GM19468 (cell line): ENCODE measurements around the gene ADARB2.
"Not testable (repeated sequence)": the region's sequence is repeated elsewhere in the genome, so short reads cannot be mapped to it uniquely, and the experiment has no call there.

Experiments
- ATAC-seq: cut with Tn5 transposase; IDR thresholded peaks from one replicate; pipeline ENCODE4 v1.9.1; 2021; ENCODE audit warnings: mild to moderate bottlenecking, moderate library complexity, moderate number of reproducible peaks; ENCODE audit not compliant: unreplicated experiment; ENCODE audit errors: extremely low read depth

ADARB2 gene

DNA sequence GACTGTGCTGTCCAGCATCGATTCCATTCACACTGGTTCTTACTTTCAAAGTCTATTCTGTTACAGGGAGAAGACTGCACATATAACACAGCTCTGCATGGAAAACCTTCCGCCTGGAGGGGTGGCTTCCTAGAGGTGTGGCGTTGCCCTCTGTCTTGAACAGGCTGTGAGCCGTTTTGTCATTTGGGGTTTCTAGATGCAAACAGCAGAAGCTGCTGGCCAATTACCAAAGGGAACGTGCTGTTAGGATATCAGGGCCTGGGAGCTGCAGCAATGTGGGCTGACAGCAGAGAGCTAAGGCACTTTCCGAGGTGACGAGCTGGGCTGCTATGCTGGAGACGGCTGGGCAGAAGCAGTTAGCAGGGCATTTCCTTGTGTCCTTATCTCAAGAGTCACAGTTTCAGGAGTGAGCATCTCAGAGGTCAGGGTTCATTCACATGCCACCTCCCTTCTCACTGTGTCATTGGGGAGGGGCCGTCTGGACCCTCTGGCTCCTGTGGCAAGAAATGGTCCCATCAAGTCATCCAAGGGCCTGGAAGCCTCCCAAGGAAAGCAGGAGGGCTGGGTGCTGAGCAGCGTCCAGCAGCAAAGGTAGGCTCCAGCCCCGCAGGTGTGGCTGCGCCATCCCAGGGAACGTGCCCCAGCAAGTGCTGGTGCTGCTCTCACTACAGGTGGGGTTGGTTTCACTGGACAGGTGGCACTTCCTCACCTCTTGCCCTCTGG is 574.7 kb downstream of the ADARB2 start:
- ATAC-seq, result no peak

DNA sequence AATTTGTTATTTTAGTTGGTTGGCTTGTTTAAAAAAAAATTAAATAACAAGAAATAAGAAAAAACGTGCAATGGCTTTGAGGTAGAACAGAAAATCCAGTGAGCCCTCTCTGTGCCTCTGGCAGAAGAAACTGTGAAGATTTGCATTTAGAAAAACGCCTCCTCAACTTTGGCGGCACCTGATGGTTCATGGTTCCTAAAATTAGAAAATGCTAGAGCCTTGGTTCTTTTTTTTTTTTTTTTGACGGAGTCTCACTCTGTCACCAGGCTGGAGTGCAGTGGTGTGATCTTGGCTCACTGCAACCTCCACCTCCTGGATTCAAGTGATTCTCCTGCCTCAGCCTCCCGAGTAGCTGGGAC is 576.0 kb downstream of the ADARB2 start:
- ATAC-seq, result not testable (repeated sequence)

GRCh38 chr10:1160561-1161314 is 576.6 kb downstream of the ADARB2 start:
- ATAC-seq, result no peak

DNA sequence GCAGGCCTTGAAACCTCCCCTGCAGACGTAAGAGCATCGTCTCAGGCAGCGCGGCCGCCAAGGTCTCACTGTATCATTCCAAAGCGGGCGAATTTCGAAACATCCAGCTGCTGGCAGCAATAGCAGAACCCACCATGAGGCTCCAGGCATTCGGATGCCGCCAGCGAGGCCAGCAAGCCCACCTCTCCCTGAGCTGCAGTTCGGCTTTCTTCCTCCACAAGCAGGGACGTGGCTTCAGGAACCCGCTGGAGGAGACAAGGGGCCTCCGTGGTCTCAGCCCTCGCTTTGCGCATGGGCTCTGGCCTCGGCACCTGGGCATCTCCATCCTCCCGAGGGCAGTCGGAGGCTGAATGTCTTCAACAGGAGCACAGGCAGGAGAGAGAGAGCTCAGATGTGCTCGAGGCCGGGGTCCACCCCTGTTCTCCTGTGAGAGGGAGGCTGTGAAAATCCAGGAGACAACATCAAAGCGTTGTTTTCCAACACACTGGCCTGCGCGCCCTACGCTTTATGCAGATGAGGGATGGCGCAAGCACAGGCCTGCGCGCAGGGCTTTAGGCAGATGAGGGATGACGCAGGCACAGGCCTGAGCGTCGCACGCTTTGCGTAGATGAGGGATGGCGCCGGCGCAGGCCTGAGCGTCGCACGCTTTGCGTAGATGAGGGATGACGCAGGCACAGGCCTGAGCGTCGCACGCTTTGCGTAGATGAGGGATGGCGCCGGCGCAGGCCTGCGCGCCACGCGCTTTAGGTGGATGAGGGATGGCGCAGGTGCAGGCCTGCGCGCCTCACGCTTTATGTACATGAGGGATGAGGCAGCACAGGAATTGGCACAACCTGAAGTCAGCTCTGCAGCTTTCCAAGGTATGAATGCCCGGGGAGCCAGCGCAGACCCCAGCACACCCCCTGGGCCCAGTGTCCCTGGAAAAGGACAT is 577.9 kb downstream of the ADARB2 start:
- ATAC-seq, result no peak

DNA sequence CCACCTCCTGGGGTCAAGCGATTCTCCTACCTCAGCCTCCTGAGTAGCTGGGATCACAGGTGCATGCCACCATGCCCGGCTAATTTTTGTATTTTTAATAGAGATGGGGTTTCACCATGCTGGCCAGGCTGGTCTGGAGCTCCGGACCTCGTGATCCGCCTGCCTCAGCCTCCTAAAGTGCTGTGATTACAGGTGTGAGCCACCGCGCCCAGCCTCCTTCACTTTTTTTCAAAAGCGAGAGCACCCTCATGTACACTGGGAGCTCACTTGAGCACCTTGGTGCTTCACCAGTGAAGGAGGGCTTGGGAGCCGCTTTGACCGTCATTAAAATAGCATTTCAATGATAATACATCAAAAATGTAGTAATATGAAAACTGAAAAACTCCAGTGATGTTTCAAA is 578.8 kb downstream of the ADARB2 start:
- ATAC-seq, result not testable (repeated sequence)

DNA sequence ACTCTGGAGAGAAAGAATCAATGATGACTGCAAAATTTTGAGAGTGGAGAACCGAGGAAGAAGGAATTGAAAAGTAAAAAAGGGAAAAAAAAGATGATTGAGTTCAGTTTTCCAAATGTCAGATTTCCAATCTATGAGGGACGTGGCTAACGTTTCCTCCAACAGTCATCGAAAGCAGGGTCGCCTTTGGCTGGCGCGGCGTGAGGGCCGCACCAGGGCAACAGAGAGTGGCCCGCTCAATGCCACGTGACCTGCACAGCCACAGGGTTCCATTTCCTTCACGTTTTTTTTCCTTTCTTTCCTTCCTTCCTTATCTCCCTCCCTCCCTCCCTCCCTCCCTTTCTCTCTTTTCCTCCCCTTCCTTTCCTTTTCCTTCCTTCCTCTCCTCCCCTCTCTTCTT is 579.3 kb downstream of the ADARB2 start:
- ATAC-seq, result no peak

DNA sequence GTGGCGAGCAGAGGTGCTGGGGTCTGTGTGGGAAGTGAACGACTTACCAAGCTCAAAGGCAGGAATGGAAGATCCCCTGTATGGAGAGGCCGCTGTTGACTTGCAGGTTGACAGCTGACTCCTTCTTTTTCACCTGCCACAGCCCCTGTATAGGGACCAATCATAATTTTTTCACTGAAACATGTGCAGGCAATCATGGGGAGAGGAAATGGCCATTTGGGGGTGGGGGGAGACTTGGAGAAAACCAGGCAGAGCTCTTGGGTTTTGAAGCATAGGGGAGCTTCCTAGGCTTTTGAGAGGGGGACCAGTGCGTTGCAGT is 579.8 kb downstream of the ADARB2 start:
- ATAC-seq, result no peak

DNA sequence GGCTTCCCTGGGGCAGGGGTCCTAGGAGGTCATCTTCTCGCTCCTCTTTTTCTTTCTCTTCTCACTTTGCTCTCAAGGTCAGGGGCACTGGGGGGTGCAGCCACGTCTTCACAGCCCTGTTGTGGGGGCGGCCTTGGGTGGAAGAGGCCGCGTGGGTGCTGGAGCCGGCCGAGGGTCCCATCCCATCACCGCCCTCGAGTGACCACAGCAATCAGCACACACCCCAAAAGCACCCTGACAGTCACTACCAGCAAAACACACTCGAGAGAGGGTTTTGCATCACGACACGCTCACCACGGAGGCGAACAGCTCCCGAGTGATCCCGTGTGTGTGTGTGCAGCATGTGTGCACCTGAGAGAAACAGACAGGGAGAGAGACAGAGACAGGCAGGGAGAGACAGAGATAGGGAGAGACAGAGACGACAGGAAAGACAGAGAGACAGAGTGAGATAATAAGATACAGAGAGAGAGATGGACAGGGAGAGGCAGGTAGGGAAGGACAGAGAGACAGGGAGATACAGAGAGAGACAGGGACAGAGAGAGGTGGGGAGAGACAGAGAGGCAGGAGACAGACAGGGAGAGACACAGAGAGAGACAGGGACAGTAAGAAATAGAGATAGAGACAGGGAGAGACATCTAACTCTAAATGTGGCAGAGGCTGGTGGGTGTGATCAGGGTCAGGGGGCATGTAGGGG is 580.3 kb downstream of the ADARB2 start:
- no peak for ATAC-seq

GRCh38 chr10:1156616-1156886 is 580.8 kb downstream of the ADARB2 start:
- ATAC-seq, result no peak

DNA sequence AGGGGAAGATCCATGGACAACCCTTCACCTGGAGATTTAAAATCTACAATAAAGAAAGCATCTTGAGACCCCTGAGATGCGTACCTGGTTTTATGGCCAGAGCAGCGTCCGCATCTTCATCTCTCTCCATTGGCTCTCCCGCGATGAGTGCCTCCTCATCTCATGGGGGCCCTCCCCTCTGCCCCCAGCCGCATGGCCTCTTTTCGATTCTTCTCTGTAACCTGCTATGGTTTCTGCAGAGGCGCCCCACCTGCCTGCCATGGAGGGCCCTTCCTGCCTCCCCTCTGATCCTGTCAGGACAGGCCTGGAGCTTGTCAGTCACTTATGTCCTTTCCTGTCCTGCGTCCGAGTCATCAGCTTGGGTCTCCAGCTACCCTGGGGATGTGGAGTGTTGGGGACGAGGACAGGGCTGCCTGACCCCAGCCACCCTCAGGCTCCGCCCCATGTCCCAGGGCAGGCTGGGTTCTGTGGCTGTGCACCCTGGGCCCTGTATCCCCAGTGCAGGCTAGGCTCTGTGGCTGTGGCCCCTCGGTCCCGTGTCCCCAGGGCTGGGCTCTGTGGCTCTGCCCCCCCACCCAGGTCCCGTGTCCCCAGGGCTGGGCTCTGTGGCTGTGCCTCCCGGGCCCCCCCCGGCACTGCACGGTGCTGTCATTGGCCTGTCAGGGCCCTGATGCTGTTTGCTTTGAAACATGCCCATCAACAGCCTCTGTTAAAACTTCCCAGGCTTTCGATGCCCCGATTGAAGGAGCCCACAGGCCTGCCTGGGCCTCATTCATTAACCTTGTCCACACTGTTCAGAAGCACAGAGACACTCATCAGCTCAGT is 581.3 kb downstream of the ADARB2 start:
- ATAC-seq, result no peak

DNA sequence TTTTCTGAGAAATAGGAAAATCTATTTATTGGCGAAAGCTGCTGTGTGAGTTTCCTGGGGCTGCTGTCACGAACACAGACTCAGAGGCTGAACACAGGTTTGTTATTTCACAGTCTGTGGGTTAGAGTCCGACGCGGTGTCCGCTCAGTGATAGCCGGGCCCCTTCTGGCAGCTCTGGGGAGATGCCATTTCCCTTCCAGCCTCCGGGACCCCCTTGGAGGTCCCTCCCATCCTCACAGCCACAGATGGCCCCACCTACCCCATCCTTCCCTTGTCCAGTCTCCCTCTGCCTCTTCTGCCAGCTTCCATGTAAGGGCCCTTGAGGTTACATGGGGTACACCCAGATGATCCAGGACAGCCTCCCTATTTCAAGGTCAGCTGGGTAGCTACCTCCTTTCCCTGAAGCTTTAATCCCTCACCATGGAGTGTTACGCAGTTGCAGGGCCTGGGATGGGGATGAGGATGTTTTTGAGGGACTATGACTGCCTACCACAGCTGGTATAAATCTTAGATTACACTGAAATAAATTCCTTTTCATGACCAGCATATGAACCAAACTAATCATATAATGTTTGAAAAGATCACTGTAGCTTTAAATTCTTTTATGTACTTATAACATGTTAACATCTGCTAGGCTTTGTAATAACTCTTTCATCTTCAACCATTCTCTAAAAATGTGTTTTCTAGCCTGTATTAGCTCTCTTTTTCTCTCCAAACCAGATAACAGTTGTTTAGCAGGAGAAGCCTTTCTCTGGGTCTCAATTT is 582.6 kb downstream of the ADARB2 start:
- ATAC-seq, result no peak

DNA sequence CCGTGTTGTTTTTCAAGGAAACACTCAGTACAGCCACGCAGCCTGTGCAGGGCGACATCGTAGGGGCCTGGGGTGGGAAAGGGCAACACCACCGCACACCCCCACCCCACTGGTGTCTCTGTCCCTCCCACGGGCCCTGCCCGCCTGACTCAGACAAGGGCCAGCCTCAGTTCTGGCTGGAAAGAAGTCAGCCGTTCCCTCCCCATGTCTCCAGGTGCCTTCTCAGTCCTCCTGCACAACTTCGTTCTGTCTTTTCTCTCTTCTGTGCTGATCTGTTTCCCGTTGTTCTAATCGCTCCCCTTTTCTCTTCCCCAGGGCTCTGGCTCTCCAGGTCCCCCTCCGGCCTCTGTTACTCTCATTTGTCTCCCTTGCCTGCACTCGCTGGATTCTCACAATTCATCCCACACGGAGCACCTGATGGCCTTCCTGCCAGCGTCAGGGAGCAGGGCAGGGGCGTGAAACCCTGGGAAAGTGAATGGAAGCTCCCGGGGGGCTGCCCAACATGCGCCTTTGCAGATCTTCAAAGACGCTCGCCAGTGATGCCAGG is 583.4 kb downstream of the ADARB2 start:
- ATAC-seq, result no peak

DNA sequence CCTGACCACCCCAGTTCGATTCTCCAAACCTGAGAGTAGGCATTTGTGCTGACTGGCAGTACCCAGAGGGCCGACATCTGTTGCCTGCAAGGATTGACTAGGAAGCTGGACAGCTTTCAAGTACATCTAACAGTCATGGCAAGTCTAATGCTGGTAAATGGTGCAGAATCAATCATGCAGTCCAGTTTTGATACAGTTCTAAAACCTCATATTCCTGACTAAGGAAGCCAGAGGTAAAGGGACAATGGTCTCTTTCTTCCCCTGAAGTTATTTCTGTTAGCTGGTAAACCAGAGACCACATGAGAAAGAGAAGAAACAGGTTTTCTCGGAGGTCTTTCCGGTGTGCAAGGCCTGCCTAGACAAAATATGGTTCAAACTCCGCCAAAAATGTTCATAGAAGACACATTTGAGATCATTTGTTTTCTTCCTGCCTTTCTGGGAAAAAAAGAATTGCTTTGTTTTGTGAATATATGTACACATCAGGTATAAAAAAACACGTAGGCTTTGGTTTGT is 584.0 kb downstream of the ADARB2 start:
- no peak for ATAC-seq

DNA sequence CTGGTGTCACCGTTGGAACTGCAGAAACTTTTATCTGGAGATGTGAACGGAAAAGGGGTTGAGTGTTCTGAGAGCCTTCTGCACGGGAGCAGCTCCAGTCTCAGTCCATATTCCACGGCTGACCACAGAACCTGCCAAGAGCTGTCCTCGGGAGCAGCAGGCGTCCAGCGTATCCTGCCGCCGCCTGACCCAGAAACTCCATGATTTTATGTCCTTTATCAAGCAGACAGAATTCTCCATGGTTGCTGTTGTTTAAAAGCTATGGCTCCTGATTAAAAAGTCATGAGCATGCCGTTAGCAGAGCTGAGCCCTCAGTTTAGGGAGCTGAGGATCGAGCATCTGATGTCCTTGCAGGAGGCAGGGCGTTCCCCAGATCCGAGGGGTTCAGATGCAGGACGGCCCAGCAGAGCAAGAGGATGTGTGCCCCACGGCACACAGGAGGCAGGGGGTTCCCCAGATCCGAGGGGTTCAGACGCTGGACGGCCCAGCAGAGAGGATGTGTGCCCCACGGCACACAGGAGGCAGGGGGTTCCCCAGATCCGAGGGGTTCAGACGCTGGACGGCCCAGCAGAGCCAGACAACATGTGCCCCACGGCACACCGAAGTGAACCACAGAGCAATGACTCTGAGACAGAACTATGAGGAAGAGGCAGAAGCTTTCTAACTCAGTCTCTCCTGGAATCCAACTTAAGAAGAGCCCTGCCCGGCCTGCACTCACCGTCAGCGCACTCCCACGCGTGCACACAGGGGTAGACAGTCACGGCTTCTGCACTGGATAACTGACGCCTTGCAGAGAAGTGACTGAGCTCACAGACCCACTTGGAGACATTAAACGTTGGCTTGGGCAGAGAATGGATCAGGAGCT is 584.7 kb downstream of the ADARB2 start:
- ATAC-seq, result no peak

DNA sequence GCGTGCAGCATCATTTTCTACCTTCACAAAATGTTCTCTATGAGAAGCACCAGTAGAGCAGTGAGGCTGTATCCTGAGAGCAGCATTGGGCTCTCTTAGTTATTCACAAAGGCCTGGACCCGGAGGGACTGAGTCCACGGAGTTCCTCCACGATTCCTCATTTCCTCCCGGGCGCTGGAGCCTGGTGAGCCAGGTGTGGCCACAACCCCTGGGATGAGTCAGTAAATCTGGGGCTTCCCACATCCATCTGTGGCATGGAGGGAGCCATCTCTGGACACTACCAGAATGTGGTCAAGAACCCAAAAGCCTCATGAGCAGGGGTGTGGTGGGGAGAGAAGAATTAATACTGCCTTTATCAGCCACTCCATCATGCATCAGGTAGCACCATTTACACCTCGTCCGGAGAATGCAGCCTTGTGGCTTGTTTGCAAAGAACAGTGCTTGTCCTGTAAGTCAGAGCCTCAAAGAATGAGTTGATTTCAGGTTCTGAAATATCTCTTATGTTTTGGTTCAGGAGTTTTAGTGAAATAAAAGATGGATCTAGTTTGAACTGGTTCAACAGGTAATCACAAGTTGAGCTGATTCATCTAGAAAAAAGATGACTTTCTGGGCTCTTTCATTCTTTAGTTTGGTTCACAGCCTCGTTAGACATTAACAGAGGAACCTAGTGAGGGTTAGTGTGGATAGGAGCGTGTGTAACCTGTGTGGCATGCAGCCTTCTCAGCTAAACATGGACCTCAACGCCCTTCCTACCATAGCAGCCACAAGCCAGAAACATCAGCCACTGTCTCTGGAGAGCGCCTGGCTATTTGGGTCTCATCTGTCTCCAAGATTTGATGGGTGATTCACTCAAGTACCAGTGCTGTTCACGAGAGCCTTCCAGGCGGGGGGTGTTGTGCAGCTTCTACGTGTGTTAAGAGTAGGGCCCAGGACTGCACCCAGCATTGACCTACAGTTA is 586.0 kb downstream of the ADARB2 start:
- ATAC-seq, result no peak

- no peak for ATAC-seq
These were observed 586.7 kb downstream of the ADARB2 start for GRCh38 chr10:1150638-1150955.
